ENCODE measurements around the gene DPH3. TPM values are rescaled to one million over a fixed set of nuclear protein-coding genes. Genes with fewer than 3 reads are reported as not detected.

DPH3 gene
- total and polyA plus RNA-seq, 2 experiments from 2014 or later = 15.3 to 84.3 TPM

DNA sequence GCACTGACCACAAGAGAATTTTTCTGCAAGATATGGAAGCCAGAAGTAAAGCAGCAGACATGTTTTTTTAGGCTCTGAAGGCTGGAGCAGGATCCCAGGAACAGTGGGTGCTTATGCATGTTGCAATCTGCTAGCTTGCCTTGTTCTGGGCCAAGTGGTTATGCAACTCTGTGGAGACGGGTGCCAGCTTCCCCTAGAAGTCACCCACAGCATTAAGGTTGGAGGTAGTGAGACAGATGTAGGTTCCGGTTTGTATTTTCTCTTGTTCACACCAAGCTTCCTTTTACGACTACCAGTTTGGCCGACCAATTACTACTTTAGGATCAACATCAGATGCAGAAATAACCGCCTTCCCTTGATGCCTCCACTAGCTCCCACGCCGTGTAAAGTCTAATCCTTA is 11.1 kb downstream of the DPH3 start:
- Mint-ChIP-seq H3K4me3 (no peak overlapping the region), H3K36me3 (ENCODE audit: low read depth) (no peaks in the 10 kb centered on the region), H3K9me3 (no peaks in the 10 kb centered on the region), H3K4me1 (no peaks in the 10 kb centered on the region), H3K27ac (no peak overlapping the region), H3K27me3 (ENCODE audit: insufficient read depth, low read depth, poor library complexity) (peaks cover 4% of the 10 kb centered on the region)
- Histone ChIP-seq H4K20me1 (replicated peaks; ENCODE audit: insufficient read depth) (no peaks in the 10 kb centered on the region; the same call in 1 of the 2 replicates), H3K79me2 (replicated peaks; ENCODE audit: insufficient read depth) (no peaks in the 10 kb centered on the region), H3K27me3 (ENCODE audit: insufficient read depth) (no peaks in the 10 kb centered on the region), H3K9me2 (ENCODE audit: insufficient read depth) (no peaks in the 10 kb centered on the region), H2AFZ (no peak overlapping the region), H3K27ac (ENCODE audit: low read depth) (no peak overlapping the region), H3F3A (replicated peaks; ENCODE audit: low read depth) (no peaks in the 10 kb centered on the region), H3K36me3 (ENCODE audit: insufficient read depth) (no peaks in the 10 kb centered on the region), H3K4me2 (no peak overlapping the region), H3K4me3 (no peak overlapping the region), H3K4me1 (ENCODE audit: insufficient read depth) (no peaks in the 10 kb centered on the region)
- no peak for TF ChIP-seq ZNF114 (CRISPR knock-in tag; IDR thresholded peaks at IDR 0.05)
- TF ChIP-seq, protein P1, sequence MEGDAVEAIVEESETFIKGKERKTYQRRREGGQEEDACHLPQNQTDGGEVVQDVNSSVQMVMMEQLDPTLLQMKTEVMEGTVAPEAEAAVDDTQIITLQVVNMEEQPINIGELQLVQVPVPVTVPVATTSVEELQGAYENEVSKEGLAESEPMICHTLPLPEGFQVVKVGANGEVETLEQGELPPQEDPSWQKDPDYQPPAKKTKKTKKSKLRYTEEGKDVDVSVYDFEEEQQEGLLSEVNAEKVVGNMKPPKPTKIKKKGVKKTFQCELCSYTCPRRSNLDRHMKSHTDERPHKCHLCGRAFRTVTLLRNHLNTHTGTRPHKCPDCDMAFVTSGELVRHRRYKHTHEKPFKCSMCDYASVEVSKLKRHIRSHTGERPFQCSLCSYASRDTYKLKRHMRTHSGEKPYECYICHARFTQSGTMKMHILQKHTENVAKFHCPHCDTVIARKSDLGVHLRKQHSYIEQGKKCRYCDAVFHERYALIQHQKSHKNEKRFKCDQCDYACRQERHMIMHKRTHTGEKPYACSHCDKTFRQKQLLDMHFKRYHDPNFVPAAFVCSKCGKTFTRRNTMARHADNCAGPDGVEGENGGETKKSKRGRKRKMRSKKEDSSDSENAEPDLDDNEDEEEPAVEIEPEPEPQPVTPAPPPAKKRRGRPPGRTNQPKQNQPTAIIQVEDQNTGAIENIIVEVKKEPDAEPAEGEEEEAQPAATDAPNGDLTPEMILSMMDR (conservative IDR thresholded peaks at IDR 0.05; ENCODE audit: low read depth in 2 of 2) = no peak
- TF ChIP-seq, protein P2, sequence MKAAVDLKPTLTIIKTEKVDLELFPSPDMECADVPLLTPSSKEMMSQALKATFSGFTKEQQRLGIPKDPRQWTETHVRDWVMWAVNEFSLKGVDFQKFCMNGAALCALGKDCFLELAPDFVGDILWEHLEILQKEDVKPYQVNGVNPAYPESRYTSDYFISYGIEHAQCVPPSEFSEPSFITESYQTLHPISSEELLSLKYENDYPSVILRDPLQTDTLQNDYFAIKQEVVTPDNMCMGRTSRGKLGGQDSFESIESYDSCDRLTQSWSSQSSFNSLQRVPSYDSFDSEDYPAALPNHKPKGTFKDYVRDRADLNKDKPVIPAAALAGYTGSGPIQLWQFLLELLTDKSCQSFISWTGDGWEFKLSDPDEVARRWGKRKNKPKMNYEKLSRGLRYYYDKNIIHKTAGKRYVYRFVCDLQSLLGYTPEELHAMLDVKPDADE (IDR thresholded peaks at IDR 0.05) = no peak
- no peak for TF ChIP-seq POLR2AphosphoS5 (IDR thresholded peaks at IDR 0.05; ENCODE audit: low read depth)
- DNase-seq (ENCODE audit: low spot score) = no peak
- ATAC-seq = no peak

DNA sequence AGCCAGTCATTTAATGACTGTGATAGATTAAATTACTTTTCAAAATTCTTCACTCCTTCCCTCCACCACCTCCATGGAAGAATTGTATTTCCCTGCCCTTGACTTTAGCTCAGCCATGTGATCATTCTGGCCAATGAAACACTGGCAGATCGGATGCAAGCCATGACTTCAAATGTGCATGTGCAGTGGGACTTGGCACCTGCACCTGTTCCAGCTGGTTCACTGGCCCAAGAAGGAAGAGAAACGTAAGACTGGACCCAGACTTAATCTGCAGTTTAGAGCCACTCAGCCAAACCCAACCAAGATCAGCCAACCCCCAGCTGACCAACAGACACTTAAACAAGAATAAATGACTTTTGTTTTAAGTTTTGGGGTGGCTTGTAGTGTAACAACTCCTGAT is 11.8 kb downstream of the DPH3 start:
- Mint-ChIP-seq H3K4me3 (no peak overlapping the region), H3K36me3 (ENCODE audit: low read depth) (no peaks in the 10 kb centered on the region), H3K9me3 (no peaks in the 10 kb centered on the region), H3K27ac (no peak overlapping the region), H3K27me3 (ENCODE audit: insufficient read depth, low read depth, poor library complexity) (peaks cover 6% of the 10 kb centered on the region), H3K4me1 (peaks cover 3% of the 10 kb centered on the region; the same call in 2 of the 3 replicates)
- H3K4me2 ChIP-seq = no peak overlapping the region
- H3K9me2 ChIP-seq (ENCODE audit: insufficient read depth) = no peaks in the 10 kb centered on the region
- H3F3A ChIP-seq (replicated peaks; ENCODE audit: low read depth) = no peaks in the 10 kb centered on the region
- H3K4me1 ChIP-seq (ENCODE audit: insufficient read depth) = no peaks in the 10 kb centered on the region
- H3K36me3 ChIP-seq (ENCODE audit: insufficient read depth) = no peaks in the 10 kb centered on the region
- H3K27ac ChIP-seq (ENCODE audit: low read depth) = no peak overlapping the region
- H4K20me1 ChIP-seq (replicated peaks; ENCODE audit: insufficient read depth) = no peaks in the 10 kb centered on the region; the same call in 1 of the 2 replicates
- H3K4me3 ChIP-seq = no peak overlapping the region
- TF ChIP-seq, protein P3, sequence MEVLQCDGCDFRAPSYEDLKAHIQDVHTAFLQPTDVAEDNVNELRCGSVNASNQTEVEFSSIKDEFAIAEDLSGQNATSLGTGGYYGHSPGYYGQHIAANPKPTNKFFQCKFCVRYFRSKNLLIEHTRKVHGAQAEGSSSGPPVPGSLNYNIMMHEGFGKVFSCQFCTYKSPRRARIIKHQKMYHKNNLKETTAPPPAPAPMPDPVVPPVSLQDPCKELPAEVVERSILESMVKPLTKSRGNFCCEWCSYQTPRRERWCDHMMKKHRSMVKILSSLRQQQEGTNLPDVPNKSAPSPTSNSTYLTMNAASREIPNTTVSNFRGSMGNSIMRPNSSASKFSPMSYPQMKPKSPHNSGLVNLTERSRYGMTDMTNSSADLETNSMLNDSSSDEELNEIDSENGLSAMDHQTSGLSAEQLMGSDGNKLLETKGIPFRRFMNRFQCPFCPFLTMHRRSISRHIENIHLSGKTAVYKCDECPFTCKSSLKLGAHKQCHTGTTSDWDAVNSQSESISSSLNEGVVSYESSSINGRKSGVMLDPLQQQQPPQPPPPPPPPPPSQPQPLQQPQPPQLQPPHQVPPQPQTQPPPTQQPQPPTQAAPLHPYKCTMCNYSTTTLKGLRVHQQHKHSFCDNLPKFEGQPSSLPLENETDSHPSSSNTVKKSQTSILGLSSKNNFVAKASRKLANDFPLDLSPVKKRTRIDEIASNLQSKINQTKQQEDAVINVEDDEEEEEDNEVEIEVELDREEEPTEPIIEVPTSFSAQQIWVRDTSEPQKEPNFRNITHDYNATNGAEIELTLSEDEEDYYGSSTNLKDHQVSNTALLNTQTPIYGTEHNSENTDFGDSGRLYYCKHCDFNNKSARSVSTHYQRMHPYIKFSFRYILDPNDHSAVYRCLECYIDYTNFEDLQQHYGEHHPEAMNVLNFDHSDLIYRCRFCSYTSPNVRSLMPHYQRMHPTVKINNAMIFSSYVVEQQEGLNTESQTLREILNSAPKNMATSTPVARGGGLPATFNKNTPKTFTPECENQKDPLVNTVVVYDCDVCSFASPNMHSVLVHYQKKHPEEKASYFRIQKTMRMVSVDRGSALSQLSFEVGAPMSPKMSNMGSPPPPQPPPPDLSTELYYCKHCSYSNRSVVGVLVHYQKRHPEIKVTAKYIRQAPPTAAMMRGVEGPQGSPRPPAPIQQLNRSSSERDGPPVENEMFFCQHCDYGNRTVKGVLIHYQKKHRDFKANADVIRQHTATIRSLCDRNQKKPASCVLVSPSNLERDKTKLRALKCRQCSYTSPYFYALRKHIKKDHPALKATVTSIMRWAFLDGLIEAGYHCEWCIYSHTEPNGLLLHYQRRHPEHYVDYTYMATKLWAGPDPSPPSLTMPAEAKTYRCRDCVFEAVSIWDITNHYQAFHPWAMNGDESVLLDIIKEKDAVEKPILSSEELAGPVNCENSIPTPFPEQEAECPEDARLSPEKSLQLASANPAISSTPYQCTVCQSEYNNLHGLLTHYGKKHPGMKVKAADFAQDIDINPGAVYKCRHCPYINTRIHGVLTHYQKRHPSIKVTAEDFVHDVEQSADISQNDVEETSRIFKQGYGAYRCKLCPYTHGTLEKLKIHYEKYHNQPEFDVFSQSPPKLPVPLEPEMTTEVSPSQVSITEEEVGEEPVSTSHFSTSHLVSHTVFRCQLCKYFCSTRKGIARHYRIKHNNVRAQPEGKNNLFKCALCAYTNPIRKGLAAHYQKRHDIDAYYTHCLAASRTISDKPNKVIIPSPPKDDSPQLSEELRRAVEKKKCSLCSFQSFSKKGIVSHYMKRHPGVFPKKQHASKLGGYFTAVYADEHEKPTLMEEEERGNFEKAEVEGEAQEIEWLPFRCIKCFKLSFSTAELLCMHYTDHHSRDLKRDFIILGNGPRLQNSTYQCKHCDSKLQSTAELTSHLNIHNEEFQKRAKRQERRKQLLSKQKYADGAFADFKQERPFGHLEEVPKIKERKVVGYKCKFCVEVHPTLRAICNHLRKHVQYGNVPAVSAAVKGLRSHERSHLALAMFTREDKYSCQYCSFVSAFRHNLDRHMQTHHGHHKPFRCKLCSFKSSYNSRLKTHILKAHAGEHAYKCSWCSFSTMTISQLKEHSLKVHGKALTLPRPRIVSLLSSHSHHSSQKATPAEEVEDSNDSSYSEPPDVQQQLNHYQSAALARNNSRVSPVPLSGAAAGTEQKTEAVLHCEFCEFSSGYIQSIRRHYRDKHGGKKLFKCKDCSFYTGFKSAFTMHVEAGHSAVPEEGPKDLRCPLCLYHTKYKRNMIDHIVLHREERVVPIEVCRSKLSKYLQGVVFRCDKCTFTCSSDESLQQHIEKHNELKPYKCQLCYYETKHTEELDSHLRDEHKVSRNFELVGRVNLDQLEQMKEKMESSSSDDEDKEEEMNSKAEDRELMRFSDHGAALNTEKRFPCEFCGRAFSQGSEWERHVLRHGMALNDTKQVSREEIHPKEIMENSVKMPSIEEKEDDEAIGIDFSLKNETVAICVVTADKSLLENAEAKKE (CRISPR knock-in tag; IDR thresholded peaks at IDR 0.05) = no peak
- H3K79me2 ChIP-seq (replicated peaks; ENCODE audit: insufficient read depth) = no peaks in the 10 kb centered on the region
- H3K27me3 ChIP-seq (ENCODE audit: insufficient read depth) = no peaks in the 10 kb centered on the region
- DNase-seq (ENCODE audit: low spot score) (no peak), ATAC-seq (no peak)
- H2AFZ ChIP-seq = no peak overlapping the region
